Motor neuron (in vitro differentiated cells): ENCODE results near the gene LYZL1. TPM values are rescaled to one million over a fixed set of nuclear protein-coding genes. Genes with fewer than 3 reads are reported as not detected.
"Not testable (repeated sequence)": the region's sequence is repeated elsewhere in the genome, so short reads cannot be mapped to it uniquely, and the experiment has no call there.

Experiments used
- ATAC-seq, 8 experiments: fragments of 200-7000 bp; cut with Tn5 transposase; replicated peaks in 6 of 8; 2 replicates each; pipeline ENCODE4 v1.8.0; 2021; ENCODE audit warnings: mild to moderate bottlenecking in 8 of 8, moderate library complexity in 8 of 8
- H3K27ac ChIP-seq, 2 donors: fragments of 250-450 bp; sonication (Bioruptor Pico); 2 replicates each; pipeline ENCODE4 v1.9.0; 2021; ENCODE audit warnings: antibody characterized with exemption in 2 of 2, mild to moderate bottlenecking in 2 of 2, moderate library complexity in 1 of 2
- H3K4me1 ChIP-seq, 2 donors: fragments of 250-450 bp; sonication (Bioruptor Pico); replicated peaks in 1 of 2; 2 replicates each; pipeline ENCODE4 v1.6.1; 2021; ENCODE audit warnings: antibody characterized with exemption in 2 of 2, mild to moderate bottlenecking in 2 of 2, moderate library complexity in 1 of 2
- H3K4me3 ChIP-seq, 5 donors: fragments of 250-450 bp; sonication (Bioruptor Pico); 2 replicates each; pipeline ENCODE4 v1.9.0; 2021; ENCODE audit warnings: antibody characterized with exemption in 5 of 5, mild to moderate bottlenecking in 5 of 5, moderate library complexity in 4 of 5
- WGBS, 10 experiments: fragments of 450-650 bp; shearing (Covaris generic); methylation state at CpG; one replicate each; pipeline ENCODE4 v1.0.0; 2022; 5-methylcytosine and 5-hydroxymethylcytosine counted together
- in situ Hi-C, 9 experiments: fragments of 400-800 bp; cut with MboI; loops; one replicate each; pipeline ENCODE4 v1.15.0; 2021; ENCODE audit warnings: low sequenced_read_pairs in 9 of 9, low pct_unique_long_range_greater_than_20kb in 2 of 9; ENCODE audit not compliant: unreplicated experiment in 9 of 9
- total RNA-seq, 8 experiments: library from RNA; unstranded; fragments of 300-600 nt; gene quantifications; 2 replicates each; pipeline versions ENCODE4 v1.2.3 to v1.2.4, GENCODE V29; 2022

Gene LYZL1
- total RNA-seq, 8 experiments from 2014 or later: not detected

- 55 to 100% (median 82%) methylated on average over 2 to 10 of the region's 10 CpGs; no CpG with 5 or more reads in 1 of the 10 experiments for WGBS, 10 experiments
- no peak for ATAC-seq
Measured at GRCh38 chr10:29326886-29327745, 38.2 kb downstream of the LYZL1 start.

DNA sequence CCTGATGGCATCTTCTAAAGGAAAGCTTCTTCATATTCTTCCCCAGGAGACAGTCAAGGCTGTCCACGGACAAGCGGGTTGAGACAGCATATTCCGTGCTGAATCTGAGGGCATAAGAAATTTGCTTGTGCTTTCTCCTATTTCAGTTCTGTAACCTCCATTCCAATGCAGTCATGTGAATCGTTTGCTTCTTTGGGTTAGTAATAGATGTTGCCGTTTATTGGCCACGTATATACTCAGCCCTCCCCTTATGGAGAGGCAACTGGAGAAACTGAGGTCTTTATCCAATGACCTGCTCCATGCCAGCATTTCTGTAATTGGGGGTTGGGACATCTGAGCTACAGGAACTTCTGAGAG lies 38.9 kb downstream of the LYZL1 start:
- WGBS, 10 experiments: 66 to 100% (median 93%) methylated on average over 2 to 4 of the region's 6 CpGs; no CpG with 5 or more reads in 2 of the 10 experiments
- in situ Hi-C loops: no loop called here

More at GRCh38 chr10:29326886-29327745, 38.2 kb downstream of the LYZL1 start:
- Histone ChIP-seq H3K27ac (no peak overlapping the region), H3K4me1 (peaks cover 11 to 15% of the 10 kb centered on the region in 2 donors), H3K4me3 (no peak overlapping the region)
- in situ Hi-C loops: no loop called here

GRCh38 chr10:29328983-29329382 lies 40.1 kb downstream of the LYZL1 start:
- 0 to 100% (median 78%) methylated on average over 1 to 3 of the region's 3 CpGs; no CpG with 5 or more reads in 2 of the 10 experiments for WGBS, 10 experiments
- no peak overlapping the region for H3K27ac ChIP-seq
- peak in 3 of 8 experiments; percentile 11 to 52 (median 31) for ATAC-seq
- H3K4me3 ChIP-seq: no peak overlapping the region
- H3K4me1 ChIP-seq: peaks cover 13 to 26% of the 10 kb centered on the region in 2 donors
- in situ Hi-C loops: no loop called here

More for the DNA sequence above, 38.9 kb downstream of the LYZL1 start:
- no peak for ATAC-seq
- H3K4me3 ChIP-seq: no peak overlapping the region
- H3K4me1 ChIP-seq: peaks cover 11 to 20% of the 10 kb centered on the region in 2 donors
- no peak overlapping the region for H3K27ac ChIP-seq

DNA sequence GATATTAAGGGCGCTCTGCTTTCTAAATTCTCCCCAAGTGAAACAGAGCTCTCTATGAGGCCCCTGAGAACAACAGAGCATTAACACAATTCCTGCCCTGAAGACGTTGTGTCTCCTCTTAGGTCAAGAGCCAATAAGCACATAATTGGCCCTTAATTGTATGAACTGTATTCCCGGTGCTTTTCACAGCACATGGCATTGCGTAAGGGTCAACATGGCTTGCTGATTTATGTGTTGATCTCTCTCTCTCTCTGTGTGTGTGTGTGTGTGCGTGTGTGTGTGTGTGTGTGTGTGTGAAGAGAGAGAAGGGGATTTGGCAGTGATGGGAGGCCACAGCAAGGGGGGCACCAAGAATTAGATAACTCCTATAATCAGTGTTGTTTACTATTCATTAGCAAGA lies 40.5 kb downstream of the LYZL1 start:
- in situ Hi-C loops: no loop called here
- Histone ChIP-seq H3K27ac (no peak overlapping the region), H3K4me3 (no peak overlapping the region), H3K4me1 (peaks cover 13 to 26% of the 10 kb centered on the region in 2 donors)
- peak in 5 of 8 experiments; percentile 61 to 82 (median 77) for ATAC-seq
- 0 to 80% (median 29%) methylated on average over 1 to 4 of the region's 5 CpGs; no CpG with 5 or more reads in 3 of the 10 experiments for WGBS, 10 experiments

- in situ Hi-C loops: no loop called here
- no peak for ATAC-seq
- WGBS, 10 experiments: 60 to 86% (median 77%) methylated on average over 1 to 3 of the region's 4 CpGs; no CpG with 5 or more reads in 3 of the 10 experiments
- no peak overlapping the region for H3K27ac ChIP-seq
- H3K4me1 ChIP-seq: peaks cover 13 to 26% of the 10 kb centered on the region in 2 donors
- H3K4me3 ChIP-seq: no peak overlapping the region
Measured at GRCh38 chr10:29332061-29332760, 43.3 kb downstream of the LYZL1 start.

GRCh38 chr10:29332761-29333148 lies 43.9 kb downstream of the LYZL1 start:
- Histone ChIP-seq H3K4me3 (no peak overlapping the region), H3K4me1 (peaks cover 13 to 26% of the 10 kb centered on the region in 2 donors), H3K27ac (no peak overlapping the region)
- WGBS, 10 experiments: 0 to 45% (median 17%) methylated on average over 1 to 5 of the region's 5 CpGs; no CpG with 5 or more reads in 1 of the 10 experiments
- in situ Hi-C loops: no loop called here
- peak in 1 of 8 experiments; percentile 31 for ATAC-seq

GRCh38 chr10:29337526-29337925 lies 48.7 kb downstream of the LYZL1 start:
- WGBS, 10 experiments: 100% methylated on average over 1 of the region's 4 CpGs; no CpG with 5 or more reads in 9 of the 10 experiments
- H3K4me1 ChIP-seq, in situ Hi-C loops, ATAC-seq, H3K4me3 ChIP-seq, H3K27ac ChIP-seq: not testable (repeated sequence)

DNA sequence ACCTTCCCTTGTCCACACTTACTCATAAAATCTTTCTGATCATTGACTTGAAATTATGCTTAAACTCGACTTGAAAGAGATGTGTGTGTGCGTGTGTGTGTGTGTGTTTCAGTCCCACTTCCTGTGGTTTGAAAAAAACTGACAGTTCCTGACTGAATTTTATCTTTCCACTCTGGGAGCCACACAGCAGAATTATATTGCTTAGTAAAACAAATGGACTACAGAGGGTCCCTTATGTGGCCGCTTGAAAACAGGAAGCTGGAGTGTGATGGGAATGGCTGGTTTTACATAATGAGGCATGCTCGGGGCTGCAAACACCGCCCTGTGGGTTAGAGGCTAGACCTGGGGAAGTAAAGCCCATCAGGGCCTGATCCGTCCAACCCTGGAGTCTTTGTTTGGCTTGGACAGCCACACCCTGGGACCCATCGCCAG lies 54.8 kb downstream of the LYZL1 start:
- Histone ChIP-seq H3K4me3 (no peak overlapping the region), H3K27ac (peak overlapping the region in 1 of 2 donors; percentile 34), H3K4me1 (peaks cover 31 to 32% of the 10 kb centered on the region in 2 donors)
- no peak for ATAC-seq
- in situ Hi-C loops: no loop called here
- 0 to 80% (median 80%) methylated on average over 1 to 5 of the region's 7 CpGs; no CpG with 5 or more reads in 5 of the 10 experiments for WGBS, 10 experiments

GRCh38 chr10:29344073-29344820 lies 55.4 kb downstream of the LYZL1 start:
- H3K27ac ChIP-seq: peak overlapping the region in 1 of 2 donors; percentile 34
- in situ Hi-C loops: no loop called here
- 11 to 100% (median 32%) methylated on average over 1 to 10 of the region's 18 CpGs; no CpG with 5 or more reads in 1 of the 10 experiments for WGBS, 10 experiments
- peak in 5 of 8 experiments; percentile 29 to 48 (median 39) for ATAC-seq
- peaks cover 31 to 32% of the 10 kb centered on the region in 2 donors for H3K4me1 ChIP-seq
- no peak overlapping the region for H3K4me3 ChIP-seq

- H3K27ac ChIP-seq: peak overlapping the region in 1 of 2 donors; percentile 77
- 52 to 90% (median 71%) methylated on average over 2 to 9 of the region's 9 CpGs for WGBS, 10 experiments
- ATAC-seq: peak in 1 of 8 experiments; percentile 89
- H3K4me1 ChIP-seq: peaks cover 31 to 32% of the 10 kb centered on the region in 2 donors
- in situ Hi-C loops: no loop called here
- H3K4me3 ChIP-seq: no peak overlapping the region
Measured at GRCh38 chr10:29345144-29345909, 56.5 kb downstream of the LYZL1 start.

DNA sequence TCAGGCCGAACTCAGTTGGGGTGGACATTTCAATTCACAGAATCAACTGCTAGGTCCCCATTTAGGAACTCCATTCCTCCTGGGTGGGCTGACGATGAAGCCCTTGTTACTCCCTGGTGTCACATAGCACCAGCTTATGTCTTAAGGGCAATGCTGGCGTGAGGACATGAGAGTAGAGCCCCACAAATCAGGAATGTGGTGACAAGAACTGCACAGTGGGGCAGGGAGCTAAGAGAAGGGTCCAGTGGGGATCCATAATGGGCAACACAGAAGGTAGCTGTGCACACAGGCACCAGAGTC lies 57.0 kb downstream of the LYZL1 start:
- in situ Hi-C loops: no loop called here
- H3K27ac ChIP-seq: peak overlapping the region; percentile 32 to 77
- peak in 4 of 8 experiments; percentile 21 to 52 (median 32) for ATAC-seq
- peaks cover 31 to 32% of the 10 kb centered on the region in 2 donors for H3K4me1 ChIP-seq
- H3K4me3 ChIP-seq: no peak overlapping the region
- WGBS, 10 experiments: 50 to 100% (median 72%) methylated on average over 1 to 3 of the region's 3 CpGs; no CpG with 5 or more reads in 4 of the 10 experiments
